Activated naive CD4-positive, alpha-beta T cell treated with Interleukin-2 at 50 U/mL for 16 hours (primary cell): ENCODE measurements around the gene EHD4.
A peak's percentile ranks its signal among the peaks of the same experiment; 100 is the strongest.

ENCODE experiments used
- DNase-seq: peaks from one replicate; pipeline ENCODE4 v3.0.0-alpha.2; 2020

The EHD4 gene

GRCh38 chr15:41979493-41980266 is 7.3 kb upstream of the EHD4 start:
- DNase-seq = peak; percentile 0

DNA sequence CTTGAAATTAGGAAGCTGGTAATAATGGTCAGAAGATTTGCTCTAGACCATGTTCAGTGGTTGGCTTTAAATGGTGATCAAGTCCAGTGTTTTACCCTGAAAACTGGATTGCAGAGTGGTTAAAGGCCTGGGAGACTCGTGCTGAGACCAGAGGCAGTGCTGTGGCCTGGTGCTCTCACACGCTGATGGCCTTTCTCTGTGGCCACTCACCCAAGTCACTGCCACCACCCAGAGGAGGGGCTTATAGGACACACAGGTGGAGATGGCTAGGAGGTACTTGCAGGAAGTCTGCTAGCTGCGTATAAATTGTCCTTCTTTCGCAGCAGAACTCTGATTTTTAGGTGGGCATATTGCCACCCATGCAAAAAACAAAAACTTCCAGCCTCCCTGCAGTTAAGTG is 6.2 kb upstream of the EHD4 start:
- peak; percentile 0 for DNase-seq

DNA sequence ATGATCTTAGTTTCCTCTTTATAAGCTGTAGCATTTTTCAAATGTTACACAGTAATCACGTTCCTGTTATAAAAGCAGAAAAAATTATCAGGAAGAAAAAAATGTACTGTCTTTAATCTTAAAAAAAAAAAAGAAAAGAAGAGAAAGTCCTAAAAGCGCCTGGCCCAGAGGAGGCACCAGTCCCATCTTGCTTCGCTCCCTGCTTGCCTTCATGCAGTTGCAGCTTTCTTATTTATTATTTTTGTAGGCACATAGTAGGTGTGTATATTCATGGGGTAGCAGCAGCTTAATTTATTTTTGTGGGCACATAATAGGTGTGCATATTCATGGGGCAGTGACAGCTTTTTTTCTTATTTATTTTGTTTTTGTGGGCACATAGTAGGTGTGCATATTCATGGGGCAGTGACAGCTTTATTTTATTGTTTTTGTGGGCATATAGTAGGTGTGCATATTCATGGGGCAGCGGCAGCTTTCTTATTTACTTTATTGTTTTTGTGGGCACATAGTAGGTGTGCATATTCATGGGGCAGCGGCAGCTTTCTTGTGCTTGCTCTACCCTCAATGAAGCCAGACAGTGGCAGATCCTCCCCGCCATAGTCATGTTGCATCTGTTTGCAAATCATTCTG is 5.5 kb upstream of the EHD4 start:
- no peak for DNase-seq

GRCh38 chr15:41975669-41976068 is 3.3 kb upstream of the EHD4 start:
- no peak for DNase-seq

DNA sequence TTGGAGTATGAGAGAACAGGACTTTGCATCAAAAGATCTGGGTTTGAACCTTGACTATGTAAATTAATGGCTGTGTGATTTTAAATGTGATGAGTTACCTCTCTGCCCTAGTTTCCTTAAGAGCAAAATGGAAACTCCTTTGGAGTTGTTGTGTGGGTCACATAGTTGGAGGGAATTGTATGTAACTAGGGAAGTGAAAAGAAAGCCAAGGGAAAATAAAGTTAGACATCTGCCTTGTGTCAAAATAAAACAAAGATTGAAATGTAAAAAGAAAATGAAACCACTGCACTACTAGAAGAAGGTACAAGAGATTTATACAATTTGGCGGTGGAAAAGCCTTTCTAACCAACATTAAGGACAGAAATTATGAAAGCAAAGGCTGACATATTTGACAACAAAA is 1.7 kb upstream of the EHD4 start:
- DNase-seq = no peak

GRCh38 chr15:41971895-41972252 is 483 bp downstream of the EHD4 start:
- no peak for DNase-seq

DNA sequence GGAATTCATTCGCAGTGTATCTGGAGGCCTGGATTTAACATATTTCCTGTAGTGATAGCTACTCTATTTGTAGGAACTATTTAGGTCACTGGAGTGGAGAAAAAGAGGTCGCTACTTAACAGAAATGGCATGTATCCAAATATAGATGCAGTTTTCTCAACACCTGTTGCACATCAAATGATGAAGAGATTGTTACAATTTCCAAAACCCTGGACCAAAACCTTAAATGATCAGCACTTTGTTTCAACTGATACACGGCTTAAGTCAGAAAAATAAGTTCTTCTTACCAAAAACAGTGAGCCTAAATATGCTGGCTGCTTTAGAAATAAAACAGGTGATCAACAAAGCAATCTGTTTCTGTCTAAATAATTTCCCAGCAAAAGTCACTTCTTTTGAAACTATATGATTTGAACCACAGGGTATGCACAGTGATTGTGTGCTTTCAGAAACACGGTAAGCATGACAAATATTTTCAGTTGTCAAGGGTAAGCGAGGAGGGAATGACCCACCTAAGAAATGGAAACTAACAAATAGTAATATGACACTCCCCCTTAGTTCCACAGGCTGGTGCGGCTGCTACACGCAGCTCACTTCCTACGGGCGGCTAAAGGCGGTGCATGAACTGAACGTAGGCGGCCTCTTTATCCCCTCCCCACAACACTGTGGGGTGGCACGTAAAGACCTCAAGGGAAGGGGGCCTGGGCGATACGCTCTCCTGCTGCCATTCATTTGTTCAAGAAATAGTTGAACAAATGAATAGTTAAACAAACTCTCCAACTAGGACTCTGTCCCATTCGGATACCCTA is 1.1 kb downstream of the EHD4 start:
- DNase-seq = peak; percentile 85

GRCh38 chr15:41970456-41970855 is 1.9 kb downstream of the EHD4 start:
- no peak for DNase-seq

DNA sequence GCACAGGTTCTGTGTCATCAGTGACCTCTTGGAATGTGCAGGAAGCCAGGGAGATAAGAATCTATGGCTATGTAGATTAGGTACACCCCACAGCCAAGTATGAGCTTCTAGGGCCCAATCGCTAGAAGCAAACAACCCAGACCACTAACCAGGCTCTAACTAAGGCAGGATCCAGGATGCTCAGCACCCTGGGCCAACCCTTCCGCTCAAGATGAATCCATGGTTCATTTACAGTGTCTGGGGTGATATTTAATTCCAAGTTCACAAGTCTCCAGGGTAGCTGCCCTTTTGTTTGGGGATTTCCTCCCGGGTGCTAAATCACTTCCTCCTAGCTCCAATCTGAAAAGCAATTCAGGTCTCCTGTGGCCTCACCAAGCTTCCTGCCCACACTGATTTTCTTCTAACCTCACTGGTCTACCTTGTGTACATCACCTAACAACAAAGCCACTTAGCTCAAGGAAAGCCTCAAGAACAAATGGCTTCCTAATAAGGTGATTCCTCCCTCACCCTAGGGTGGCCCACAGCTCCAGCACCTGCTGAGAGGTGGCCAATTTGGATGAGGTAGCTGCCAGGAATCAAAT is 2.4 kb downstream of the EHD4 start:
- DNase-seq = peak; percentile 34

GRCh38 chr15:41968701-41969100 is 3.7 kb downstream of the EHD4 start:
- no peak for DNase-seq

DNA sequence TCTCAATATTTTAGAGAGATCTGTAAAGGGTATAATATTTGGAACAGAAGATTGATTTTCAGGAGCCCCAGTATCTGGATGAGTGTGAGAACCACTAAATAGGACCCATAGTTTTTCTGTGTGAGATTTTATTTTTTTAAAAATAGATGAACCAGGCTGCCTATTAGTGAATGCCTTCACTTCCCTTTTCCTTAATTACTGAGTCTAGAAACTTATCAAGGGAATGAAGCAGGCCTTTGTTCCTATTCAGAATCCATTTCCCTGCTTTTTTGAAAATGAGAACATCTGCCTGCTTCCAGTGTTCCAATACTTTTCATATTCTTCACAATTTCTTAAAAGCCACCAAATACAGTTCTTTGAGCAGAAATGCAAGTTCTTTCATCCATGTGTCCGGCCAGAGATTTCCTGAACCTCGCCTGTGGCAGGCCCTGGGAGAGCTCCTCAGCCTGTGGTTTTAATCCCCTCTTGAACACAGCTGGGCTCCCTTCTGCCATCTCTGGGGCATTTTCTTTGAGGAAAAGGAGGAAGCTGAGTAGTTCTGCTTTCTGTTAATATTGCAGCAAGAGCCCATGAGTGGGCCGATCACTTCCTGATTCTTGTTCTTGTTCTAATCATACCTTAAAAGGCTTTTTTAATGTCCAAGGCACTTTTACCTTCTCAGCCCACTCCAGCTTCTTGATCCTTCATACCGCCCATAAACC is 4.7 kb downstream of the EHD4 start:
- DNase-seq = no peak

- no peak for DNase-seq
These were observed 5.4 kb downstream of the EHD4 start for GRCh38 chr15:41966920-41967465.

DNA sequence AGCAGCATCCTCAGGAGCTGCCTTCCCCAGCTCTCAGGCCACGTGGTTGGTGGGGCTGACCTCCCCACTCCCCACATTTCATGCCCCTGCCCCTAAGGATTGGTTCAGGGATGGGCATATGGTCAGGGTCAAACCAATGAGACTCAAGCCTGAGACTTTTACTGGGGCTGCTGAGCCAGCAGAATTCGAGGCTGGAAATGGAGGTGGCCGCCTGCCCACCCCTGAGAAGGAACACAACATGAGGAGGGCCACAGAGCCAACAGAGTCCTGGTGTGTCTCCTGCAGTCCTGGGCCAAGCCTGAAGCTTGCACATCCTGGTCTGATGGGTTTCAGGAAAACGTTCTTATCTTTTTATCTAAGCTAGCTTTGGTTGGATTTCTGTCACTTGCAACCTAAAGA is 5.9 kb downstream of the EHD4 start:
- no peak for DNase-seq

- no peak for DNase-seq
These were observed 6.6 kb downstream of the EHD4 start for GRCh38 chr15:41965441-41966413.

DNA sequence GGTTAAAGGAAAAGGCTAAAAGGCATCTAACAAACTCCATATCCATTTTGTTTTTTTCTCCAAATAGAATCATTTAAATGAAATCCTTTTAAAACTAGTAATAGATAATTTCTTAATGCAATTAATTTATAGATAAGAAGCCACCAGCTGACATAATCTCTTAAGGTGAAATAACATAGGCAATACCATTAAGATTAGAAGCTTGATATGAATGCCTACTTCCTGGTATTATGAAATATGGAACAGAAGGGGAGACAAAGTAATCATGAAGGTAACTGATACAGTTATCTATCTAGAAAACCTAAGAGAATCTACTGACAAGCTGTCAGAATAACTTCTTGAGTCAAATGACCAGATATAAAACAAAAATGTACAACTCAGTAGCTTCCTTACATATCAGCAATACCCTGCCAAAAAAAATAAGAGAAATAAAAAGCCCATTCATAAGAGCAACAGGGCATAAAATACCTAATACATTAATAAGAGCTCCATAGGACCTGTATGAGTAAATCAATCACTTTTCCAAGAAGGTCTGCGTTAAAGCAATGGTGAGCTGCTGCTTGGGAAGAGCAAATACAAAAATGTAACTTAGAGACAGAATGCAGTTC is 10.7 kb downstream of the EHD4 start:
- no peak for DNase-seq

- DNase-seq = no peak
These were observed 11.3 kb downstream of the EHD4 start for GRCh38 chr15:41961001-41961518.

- DNase-seq = no peak
These were observed 14.3 kb downstream of the EHD4 start for GRCh38 chr15:41958002-41958420.

- DNase-seq = no peak
These were observed 15.1 kb downstream of the EHD4 start for GRCh38 chr15:41957021-41957897.

- DNase-seq = no peak
These were observed 16.4 kb downstream of the EHD4 start for GRCh38 chr15:41955807-41956525.
